GM04504 (cell line): ENCODE results near the gene ARHGAP23.
A peak's percentile ranks its signal among the peaks of the same experiment; 100 is the strongest.

Experiments
- DNase-seq: peaks from one replicate; pipeline ENCODE4 v3.0.0-alpha.2; 2012; ENCODE audit warnings: low read depth

The ARHGAP23 gene

GRCh38 chr17:38441429-38442061 is 13.3 kb downstream of the ARHGAP23 start:
- DNase-seq, result no peak

- no peak for DNase-seq
Observed at GRCh38 chr17:38442548-38442947, 14.3 kb downstream of the ARHGAP23 start.

GRCh38 chr17:38443356-38444031 is 15.2 kb downstream of the ARHGAP23 start:
- DNase-seq, result no peak

GRCh38 chr17:38444151-38444550 is 15.9 kb downstream of the ARHGAP23 start:
- no peak for DNase-seq

- DNase-seq, result no peak
Observed at GRCh38 chr17:38447502-38448085, 19.3 kb downstream of the ARHGAP23 start.

GRCh38 chr17:38448208-38448771 is 20.0 kb downstream of the ARHGAP23 start:
- DNase-seq, result no peak

GRCh38 chr17:38449364-38449763 is 21.1 kb downstream of the ARHGAP23 start:
- no peak for DNase-seq

GRCh38 chr17:38450557-38451029 is 22.3 kb downstream of the ARHGAP23 start:
- DNase-seq, result no peak

- no peak for DNase-seq
Observed at GRCh38 chr17:38451030-38451839, 23.0 kb downstream of the ARHGAP23 start.

GRCh38 chr17:38451840-38452529 is 23.7 kb downstream of the ARHGAP23 start:
- DNase-seq, result peak; percentile 89

GRCh38 chr17:38452719-38453118 is 24.5 kb downstream of the ARHGAP23 start:
- DNase-seq, result no peak

GRCh38 chr17:38453951-38454421 is 25.7 kb downstream of the ARHGAP23 start:
- DNase-seq, result no peak

- DNase-seq, result peak; percentile 74
Observed at GRCh38 chr17:38454532-38454931, 26.3 kb downstream of the ARHGAP23 start.

GRCh38 chr17:38455288-38455915 is 27.1 kb downstream of the ARHGAP23 start:
- DNase-seq, result no peak

- DNase-seq, result no peak
Observed at GRCh38 chr17:38456031-38456815, 28.0 kb downstream of the ARHGAP23 start.

- DNase-seq, result no peak
Observed at GRCh38 chr17:38457577-38458371, 29.5 kb downstream of the ARHGAP23 start.

- no peak for DNase-seq
Observed at GRCh38 chr17:38458521-38458920, 30.3 kb downstream of the ARHGAP23 start.

- DNase-seq, result no peak
Observed at GRCh38 chr17:38459567-38459966, 31.3 kb downstream of the ARHGAP23 start.

- DNase-seq, result no peak
Observed at GRCh38 chr17:38460082-38460715, 31.9 kb downstream of the ARHGAP23 start.
